GM12865 (cell line): ENCODE measurements around the gene SYS1.

ENCODE experiments used
- DNase-seq: peaks from one replicate; pipeline ENCODE4 v3.0.0; 2010; ENCODE audit warnings: low read depth
- H3K4me3 ChIP-seq: 2 replicates; pipeline ENCODE4 v1.5.1; 2011; ENCODE audit warnings: mild to moderate bottlenecking, low read depth, low read length, control low read depth
- CTCF ChIP-seq: IDR thresholded peaks from 2 replicates; pipeline ENCODE4 v1.5.1; 2011; ENCODE audit warnings: low read length, control low read depth, low read depth, inconsistent platforms; ENCODE audit not compliant: insufficient read depth; ENCODE audit errors: missing control alignments

The SYS1 gene

GRCh38 chr20:45413479-45413878 lies 50.5 kb downstream of the SYS1 start:
- H3K4me3 ChIP-seq, result no peak overlapping the region
- no peak for TF ChIP-seq CTCF
- no peak for DNase-seq

- no peak for TF ChIP-seq CTCF
- H3K4me3 ChIP-seq, result peak within 1 kb of the TSS; percentile 99
- peak; percentile 91 for DNase-seq
Measured at GRCh38 chr20:45415822-45416637, 53.1 kb downstream of the SYS1 start, which contains the start of gene PIGT. PIGT (plus strand) TSS chr20:45416141; CDS start chr20:45416157, 16 bp downstream.

- DNase-seq, result peak; percentile 31
- no peak for TF ChIP-seq CTCF
- peak overlapping the region; percentile 99 for H3K4me3 ChIP-seq
Measured at GRCh38 chr20:45416917-45417316, 54.0 kb downstream of the SYS1 start.
